Activated naive CD8-positive, alpha-beta T cell treated with anti-CD3 and anti-CD28 coated beads, Interleukin-2, amount 50 U/mL, for 16 hours (primary cell): ENCODE data around the gene JADE2.
"Not testable (repeated sequence)": the region's sequence is repeated elsewhere in the genome, so short reads cannot be mapped to it uniquely, and the experiment has no call there.

Experiments
- DNase-seq: peaks from one replicate; pipeline ENCODE4 v3.0.0-alpha.2; 2020; ENCODE audit warnings: low read depth, low spot score

JADE2 gene

DNA sequence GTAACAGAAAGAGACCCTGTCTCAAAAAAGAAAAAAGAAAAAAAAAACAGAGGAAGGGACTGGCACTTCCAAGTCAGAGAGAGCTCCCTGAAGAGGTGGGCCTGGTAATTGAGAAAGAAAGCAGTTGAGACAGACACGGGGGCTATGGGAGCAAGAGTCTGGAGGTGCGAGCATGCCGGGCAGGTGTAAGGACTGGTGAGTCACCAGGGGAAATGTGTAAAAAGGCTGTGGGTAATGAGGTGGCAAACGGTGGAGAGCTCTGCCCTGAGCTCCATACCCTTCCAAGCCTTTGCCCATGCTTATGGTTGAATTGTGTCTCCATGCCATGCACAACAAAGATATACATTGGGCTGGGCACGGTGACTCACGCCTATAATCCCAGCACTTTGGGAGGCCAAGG lies 18.0 kb upstream of the JADE2 start:
- no peak for DNase-seq

DNA sequence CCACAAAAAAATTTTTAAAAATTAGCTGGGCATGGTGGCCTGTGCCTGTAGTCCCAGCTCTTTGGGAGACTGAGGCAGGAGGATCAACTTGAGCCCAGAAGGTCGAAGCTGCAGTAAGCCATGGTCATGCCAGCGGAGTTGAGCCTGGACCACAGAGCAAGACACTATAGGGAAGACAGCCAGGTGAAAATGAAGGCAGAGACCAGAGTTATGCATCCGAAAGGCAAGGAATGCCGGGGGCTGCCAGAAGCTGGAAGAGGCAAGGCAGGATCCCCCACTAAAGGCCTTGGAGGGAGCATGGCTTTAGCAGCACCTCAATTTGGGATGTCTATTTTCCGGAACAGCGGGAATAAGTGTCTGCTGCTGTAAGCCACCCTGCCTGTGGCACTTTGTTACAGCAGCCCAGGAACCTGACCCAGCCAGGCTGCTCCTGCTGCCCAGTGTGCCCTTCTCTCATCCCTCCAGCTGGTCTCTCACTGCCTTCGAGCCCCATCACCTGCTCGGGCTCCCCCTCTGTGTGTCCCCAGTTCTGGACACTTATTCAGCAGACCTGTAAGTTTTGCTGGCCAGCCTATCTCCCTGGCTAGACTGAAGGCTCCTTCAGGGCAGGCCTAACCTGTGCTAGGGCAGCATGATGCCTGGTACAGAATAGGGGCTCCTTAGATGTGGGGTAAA lies 16.8 kb upstream of the JADE2 start:
- DNase-seq: no peak

DNA sequence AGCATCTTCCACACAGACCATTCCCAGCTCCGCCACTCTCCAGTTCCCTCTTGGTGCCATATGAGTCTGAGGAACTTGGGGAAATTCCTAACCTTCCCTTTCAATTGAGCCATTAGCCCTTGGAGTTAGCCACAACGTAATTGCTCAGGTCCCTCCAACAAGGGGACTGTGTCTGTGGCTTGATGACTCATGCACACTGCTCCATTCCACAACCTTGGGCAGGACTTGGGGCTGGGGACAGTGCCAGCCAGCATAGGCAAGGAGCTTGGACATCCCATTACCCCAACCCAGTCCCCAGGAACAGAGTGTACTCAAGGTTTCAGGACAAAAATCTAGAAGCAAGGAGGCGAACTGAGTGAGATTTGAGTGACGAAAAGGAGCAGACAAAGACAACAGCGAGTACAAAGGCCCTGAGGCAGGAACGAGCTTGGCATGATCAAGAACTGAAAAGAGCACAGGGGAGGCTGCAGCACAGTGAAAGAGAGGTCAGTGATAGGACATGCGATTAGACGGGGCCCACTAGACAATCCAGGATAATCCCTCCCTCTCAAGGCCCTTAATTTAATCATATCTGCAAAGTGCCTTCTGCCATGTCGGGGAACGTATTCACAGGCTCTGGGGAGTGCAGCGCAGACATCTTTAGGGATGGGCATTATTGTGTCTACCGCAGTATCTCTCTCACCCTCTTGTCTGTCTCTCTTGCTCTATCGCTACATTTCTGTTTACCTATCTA lies 16.0 kb upstream of the JADE2 start:
- no peak for DNase-seq

DNA sequence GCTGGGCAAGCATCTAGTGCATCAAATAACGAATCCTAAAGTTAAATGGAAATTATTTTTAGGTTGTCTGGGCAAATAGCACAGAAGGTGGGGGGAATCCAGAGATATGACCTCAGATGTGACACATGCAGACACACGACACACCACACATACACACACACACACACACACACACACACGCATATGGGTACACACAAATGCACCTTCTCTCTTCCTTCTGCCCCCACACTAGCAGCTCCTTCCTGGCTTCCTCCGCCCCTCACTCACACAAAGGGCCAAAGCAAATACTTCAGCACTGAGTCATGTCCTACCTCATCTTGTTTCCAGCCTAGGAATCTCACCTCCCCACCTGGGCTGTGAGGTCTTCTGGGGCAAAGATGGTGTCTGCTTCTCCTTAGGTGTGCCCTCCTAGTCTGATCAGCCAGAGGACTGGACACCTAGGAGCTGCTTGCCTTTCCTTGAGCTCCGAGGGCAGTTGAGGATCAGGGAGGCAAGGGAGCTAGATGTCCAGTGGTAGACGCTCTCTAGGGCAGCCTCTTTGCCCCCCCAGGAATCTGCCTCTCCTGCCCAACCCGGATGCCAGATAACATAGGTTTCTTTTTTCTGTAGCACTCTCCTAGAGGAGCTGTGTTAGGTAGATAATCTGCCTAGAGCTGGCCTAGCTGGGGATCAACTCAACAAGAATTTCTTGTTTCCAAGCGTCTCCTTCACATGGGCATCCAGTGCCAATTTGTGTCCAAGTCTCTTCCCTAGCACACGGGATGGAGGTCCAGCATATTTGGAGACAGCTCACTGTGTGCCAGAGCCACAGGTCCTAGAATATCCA lies 14.3 kb upstream of the JADE2 start:
- DNase-seq: peak; percentile 61

DNA sequence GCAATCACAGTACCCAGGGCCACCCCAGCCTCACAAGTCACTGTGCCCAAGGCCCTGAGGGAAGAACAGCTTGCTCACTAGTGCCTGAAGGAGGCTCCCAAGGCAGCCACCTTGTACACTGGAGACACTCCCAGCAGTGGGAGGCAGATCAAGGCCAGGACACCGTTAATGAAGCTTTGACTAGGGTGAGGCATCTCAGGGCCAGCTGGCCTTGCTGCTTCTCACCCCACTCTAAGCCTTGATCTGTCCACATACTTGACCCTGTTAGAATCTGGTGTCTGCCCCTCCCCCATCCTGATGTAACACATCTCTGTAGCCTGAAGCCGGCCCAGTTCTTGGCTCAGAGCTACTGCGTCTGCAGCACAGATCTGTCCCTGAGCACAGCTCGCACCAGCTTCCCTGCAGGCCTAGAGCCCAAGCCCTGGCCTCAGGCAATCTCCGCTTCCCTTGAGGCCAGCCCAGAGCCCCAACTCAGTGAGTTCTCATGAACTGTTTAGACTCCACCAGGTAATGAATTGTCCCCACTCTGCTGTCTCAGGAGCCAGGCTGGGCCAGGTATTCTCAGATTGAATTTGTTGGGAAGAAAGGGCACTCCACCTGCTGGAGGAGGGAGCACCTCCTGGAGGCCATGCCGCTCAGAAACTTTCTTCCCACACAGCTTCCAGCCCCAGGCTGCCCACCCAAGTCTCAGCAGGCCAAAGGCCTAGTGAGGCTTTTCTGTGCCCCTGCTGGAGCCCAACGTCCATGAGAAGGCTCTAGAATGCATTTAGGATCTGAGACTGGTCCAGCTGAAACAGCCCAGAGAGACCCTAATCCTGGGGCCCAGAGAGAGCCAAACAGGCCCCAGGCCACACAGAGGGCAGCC lies 13.4 kb upstream of the JADE2 start:
- DNase-seq: no peak

DNA sequence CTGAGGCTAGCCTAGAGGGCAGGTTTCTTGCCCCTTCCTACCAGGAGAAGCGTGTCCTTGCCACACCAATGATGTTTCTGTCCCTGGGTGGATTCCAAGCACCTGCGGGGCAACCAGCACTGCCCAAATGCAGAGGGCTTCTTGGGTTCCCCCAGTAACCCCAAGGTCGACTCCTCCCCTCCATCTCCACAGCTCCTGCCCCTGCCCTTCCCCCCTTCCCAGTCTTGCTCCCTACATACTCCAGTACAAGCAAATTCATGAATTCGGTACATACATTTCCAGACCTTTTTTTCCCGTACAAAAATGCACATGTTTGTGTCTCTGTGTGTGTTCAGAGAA lies 12.8 kb upstream of the JADE2 start:
- no peak for DNase-seq

DNA sequence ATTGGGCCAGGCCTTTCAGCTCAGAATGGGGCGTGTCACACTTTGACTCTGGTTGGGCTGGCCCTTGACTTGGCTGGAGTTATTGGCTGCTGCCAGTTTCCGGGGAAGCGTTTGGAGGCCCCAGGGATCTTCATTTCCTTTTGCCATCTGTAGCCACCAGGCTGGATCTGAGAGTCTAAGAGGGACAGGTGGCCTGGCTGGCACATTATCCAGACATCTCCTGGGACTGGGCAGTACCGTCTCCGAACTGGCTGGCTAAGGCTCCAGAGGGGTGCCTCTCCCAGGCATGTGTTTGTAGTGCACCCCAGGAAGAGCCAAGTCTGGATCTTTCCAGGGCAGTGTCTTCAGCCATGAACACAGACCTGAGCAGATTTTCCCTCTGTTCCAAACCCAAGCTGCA lies 9.7 kb upstream of the JADE2 start:
- DNase-seq: no peak

GRCh38 chr5:134516984-134517383 lies 8.5 kb upstream of the JADE2 start:
- not testable (repeated sequence) for DNase-seq

DNA sequence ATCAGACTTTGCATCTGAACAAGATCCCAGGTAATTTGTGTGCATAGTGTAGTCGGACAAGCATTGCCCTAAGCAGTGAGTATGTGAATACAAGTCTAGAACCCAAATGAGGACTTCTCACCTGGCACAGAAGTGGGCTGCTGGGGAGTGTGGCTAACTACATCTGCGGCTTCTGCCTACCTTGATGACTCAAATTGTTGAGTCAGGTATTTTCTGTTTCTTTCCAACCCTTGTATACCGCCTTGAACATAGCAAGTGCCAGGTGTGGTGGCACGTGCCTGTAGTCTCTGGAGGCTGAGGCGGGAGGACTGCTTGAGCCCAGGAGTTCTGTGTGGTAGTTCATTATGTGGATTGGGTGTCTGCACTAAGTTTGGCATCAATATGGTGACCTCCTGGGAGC lies 7.9 kb upstream of the JADE2 start:
- DNase-seq: no peak

DNA sequence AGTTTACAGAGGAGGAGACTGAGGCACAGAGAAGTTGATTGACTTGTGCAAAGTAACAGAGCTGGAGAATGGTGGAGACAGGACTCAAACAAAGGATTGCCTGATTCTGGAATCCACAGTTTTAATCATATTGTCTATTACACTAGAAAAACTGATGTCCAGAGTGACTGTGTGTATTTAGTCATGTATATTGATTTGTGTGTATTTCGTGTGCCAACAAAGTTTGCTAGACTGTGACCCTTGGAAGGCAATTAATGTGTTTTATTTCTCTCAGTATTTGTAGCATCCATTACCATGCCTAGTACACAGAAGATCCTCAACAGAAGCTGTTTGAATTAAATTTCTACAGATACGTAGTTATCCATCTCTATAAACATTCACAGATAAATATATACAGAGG lies 5.5 kb upstream of the JADE2 start:
- DNase-seq: no peak

GRCh38 chr5:134521841-134522240 lies 3.6 kb upstream of the JADE2 start:
- DNase-seq: no peak

- no peak for DNase-seq
These were observed 1.8 kb upstream of the JADE2 start for GRCh38 chr5:134523543-134524271.

GRCh38 chr5:134524272-134524825 lies 1.1 kb upstream of the JADE2 start:
- DNase-seq: peak; percentile 25

GRCh38 chr5:134525683-134526482 lies 413 bp downstream of the JADE2 start:
- DNase-seq: no peak

- DNase-seq: peak; percentile 52
These were observed 1.1 kb downstream of the JADE2 start for GRCh38 chr5:134526483-134527155.

DNA sequence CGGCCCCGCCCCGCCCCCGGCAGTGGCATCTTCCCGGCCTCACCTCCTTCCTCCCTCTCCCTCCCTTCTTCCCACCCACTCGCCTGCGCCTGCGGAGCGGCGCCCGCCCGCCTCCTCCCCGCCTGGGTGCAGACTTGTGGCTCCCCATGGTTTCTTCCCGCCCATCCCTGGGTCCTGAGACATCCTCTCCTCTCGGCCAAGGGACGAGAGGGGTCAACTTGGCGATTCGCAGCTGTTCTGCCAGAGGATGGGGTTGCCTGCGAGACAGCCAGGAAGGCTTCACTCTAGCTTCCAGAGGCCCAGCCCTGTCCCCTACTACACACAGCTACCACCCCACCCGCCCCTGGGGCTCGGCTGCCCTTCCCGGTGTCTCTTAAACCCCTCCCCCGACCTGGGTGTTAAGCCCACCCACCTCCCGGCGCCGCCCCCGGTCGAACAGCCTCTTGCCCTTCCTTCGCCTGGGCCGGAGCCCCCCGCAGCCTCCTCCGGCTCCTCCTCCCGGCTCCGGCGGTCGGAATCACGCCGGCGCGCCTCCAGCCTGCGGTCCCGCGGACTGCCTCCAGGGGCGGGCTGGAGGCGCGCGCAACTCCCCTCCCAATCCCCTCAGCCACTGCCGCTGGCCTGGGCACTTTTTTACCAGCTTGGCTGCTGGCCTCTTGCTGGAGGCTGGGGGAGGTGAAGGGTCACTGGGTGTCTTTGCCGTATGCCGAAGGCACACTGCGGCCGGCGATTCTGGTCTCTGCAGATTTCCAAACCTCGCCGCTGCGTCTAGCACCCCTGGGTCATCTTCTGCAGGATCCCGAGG lies 1.9 kb downstream of the JADE2 start:
- DNase-seq: peak; percentile 59

DNA sequence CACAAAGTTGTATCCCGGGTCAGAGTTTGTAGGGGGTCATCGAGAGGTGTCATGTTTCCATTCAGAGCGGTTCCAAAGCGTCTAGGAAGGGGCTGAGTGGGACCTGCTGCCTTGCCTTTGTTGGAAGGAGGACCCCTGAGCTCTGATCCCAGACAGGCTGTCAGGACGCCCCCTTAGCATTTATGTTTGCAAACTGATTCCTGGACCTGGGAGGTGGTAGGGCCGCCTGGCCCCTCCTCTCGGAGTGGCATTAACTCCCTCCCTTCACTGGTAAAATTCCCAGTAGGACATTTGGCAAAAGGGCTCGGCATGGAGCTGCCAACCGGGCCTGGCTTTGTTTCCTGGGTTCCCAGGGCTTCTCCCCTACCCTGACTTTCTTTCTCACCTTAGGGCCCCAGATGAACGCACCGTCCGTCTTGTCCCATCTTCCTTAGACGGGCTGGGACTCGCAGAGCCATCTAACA lies 2.5 kb downstream of the JADE2 start:
- DNase-seq: no peak

DNA sequence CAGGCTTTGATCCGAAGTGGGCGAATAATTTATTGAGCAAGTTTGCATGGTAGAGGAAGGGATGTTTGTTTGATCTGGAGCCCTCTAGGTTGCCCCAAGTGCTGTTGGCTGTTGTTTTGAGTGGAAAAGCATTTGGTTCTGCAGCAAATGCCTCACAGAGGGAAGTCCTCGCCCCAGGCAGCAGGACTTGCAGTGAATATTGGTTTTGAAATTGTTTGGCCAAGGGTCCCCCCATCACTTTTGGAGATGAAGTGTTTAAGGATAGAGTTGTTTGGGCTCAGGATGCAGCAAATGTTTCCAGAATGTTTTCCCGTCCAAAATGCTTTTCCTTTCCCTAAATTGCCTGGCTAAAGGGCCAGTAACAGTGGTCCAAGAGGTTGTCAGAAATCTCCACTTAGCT lies 3.1 kb downstream of the JADE2 start:
- no peak for DNase-seq
